ENCODE results near the gene IZUMO1.

Gene IZUMO1

DNA sequence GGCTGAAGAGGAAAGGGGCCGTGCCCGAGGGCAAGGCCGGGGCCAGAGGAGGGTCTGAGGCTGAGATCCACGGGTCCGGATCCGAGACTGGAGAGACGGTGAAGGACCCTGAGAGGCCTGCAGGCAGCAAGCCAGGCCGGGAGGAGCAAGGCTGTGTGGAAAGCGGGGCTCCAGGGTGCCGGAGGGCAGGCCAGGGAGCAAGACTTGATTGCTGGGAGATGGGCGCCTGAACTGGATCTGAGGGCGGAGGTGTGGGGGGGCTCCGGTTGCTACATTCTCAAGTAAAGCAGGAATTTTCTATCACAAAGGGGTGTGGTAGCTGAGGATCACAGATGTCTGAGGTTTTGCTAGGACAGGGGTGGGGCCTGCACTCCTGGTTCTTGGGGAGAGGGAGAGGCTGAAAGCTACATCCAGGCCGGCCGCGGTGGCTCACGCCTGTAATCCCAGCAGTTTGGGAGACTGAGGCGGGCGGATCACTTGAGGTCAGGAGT lies 31.0 kb downstream of the IZUMO1 start:
- no peak for DNase-seq (ENCODE audit: low spot score)
- CTCF ChIA-PET, result no interaction called here
- POLR2A ChIA-PET (ENCODE audit: low non-redundant PET), result no interaction called here
- peak overlapping the region; percentile 91 for H3K27ac ChIP-seq
- TF ChIP-seq, protein P1, sequence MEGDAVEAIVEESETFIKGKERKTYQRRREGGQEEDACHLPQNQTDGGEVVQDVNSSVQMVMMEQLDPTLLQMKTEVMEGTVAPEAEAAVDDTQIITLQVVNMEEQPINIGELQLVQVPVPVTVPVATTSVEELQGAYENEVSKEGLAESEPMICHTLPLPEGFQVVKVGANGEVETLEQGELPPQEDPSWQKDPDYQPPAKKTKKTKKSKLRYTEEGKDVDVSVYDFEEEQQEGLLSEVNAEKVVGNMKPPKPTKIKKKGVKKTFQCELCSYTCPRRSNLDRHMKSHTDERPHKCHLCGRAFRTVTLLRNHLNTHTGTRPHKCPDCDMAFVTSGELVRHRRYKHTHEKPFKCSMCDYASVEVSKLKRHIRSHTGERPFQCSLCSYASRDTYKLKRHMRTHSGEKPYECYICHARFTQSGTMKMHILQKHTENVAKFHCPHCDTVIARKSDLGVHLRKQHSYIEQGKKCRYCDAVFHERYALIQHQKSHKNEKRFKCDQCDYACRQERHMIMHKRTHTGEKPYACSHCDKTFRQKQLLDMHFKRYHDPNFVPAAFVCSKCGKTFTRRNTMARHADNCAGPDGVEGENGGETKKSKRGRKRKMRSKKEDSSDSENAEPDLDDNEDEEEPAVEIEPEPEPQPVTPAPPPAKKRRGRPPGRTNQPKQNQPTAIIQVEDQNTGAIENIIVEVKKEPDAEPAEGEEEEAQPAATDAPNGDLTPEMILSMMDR (conservative IDR thresholded peaks at IDR 0.05; ENCODE audit: low read depth), result no peak

DNA sequence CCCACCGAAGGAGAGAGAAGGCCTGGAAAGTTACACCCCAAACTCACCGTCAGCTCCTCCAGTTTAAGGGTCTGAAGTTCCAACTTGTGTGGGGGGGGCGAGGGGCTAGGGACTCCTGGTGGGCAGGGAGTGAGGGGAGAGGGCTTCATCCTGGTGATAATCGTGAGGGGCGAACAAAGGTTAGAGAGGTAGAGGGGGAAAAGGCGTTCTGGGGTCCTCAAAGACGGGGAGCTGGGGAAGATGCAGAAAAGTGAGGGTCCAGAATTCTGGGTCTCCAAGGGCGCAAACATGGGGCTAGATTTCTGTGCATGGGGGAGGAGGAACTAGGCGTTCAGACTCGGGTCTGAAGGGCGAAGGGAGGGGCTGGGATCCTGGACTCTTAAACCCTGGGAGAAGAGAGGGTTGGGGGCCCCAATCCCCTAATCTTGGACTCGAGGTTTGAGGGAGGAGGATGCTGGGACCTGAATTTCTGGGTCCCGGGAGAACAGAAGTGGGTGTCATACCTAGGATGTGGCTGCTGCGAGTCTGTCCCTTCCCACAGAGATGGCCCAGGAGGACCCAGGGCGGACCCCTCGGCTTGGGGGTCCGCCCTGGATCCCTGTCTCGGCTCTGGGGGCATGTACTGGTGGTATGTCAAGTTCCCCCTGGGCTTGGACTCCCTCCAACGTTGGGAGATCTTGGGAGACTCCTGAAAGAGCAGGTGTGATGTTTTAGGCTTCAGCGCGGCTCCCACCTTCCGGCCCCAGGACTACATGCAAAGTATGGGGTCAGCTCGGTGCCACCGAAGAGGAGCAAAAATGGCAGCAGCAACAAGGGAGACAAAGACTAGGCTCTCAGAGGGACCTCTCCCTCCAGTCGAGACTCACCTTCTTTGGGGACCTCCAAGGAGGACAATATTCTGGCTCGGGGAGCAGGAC lies 31.7 kb downstream of the IZUMO1 start:
- POLR2A ChIA-PET (ENCODE audit: low non-redundant PET), result interaction anchor here (1.5 kb wide), 1 partner anchor 24 kb away, joined by 3 read pairs; no protein-coding TSS in a partner anchor
- DNase-seq (ENCODE audit: low spot score), result no peak
- CTCF ChIA-PET, result no interaction called here
- peak overlapping the region; percentile 91 for H3K27ac ChIP-seq
- TF ChIP-seq, protein P1 (conservative IDR thresholded peaks at IDR 0.05; ENCODE audit: low read depth), result no peak

DNA sequence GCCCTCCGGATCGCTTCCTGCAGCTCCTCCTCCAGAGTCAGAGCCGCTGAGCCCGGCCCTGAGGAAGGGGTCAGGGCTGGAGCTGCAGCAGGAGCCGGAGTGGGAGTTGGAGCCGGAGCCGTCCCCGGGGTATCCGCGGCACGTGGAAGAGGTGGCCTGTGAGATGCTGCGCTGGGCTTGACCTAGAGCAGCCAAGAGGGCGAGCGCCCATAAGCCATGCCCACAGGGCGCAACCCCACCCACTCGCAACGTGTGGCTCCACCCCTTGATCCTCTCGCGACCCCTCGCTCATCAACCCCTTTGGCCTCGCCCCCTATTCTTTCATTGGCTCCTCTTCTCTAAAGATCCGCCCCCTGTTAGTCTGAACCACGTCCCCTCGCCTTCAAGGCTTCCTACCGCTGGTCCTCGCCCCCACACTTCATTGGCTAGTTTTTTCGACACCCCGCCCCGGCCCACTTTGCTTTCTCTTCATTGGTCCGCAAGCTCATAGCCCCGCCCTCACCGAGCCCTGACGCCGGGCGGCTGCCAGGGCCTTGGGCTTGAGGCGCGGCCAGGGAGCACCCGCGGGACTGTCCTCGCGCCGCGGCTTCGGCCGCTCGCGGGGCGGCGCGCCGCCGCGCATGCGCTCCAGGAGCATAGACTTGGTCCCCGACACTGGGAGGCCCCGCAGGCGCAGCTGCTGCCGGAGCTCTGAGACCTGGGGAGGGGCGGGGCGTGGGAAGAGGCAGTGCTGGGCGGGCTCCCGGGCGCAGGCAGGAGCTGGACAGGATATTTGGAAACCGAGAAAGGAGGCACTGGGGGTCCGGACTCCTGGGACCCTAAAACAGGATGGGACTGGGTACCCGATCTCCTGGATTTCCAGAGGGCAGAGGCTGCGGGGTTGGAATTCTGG lies 32.6 kb downstream of the IZUMO1 start:
- CTCF ChIA-PET, result interaction anchor here (1.1 kb wide), 2 partner anchors 25 to 131 kb away, joined by 3 read pairs; no protein-coding TSS in a partner anchor
- TF ChIP-seq, protein P1 (conservative IDR thresholded peaks at IDR 0.05; ENCODE audit: low read depth), result no peak

DNA sequence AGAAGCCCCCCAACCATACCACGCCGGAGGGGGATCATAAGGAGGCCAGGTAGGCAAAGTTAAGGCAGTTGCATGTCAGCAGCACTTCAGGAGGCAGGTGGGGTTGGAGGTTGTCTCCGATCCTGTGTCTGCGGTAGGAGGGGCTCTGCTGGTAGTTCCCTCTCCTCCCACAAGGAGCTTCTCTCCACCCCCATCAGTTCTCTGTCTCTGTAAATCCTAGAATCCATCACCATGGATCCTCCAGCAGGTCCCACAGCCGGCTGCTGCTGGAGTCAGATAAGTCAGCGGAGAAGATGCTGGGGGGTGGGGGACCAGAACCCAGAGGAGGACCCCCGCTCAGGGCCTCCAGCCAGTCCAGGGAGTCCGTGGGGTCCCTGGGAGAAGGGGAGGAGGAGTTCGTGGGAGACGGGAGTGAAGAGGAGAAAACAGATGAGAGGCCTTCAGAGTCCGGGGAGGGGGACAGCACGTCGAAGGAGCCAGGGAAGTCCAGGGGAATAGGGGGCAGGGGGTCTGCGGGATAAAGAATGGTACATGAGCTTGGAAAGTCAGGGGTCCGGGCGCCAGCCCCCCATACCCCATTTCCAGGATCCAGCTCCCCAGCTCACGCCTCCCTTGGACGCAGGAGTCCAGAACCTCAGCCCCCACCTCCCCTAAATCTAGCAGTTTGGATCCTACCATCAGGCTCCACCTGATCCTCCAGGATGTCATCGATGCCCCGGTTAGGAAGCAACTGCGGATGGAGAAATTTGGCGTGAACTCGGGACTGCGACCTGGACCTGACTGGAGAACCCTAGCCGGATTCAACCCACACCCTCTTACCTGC lies 33.5 kb downstream of the IZUMO1 start:
- ChIA-PET POLR2A (ENCODE audit: low non-redundant PET) (interaction anchor here (0.5 to 1.5 kb wide), 2 partner anchors 26 to 64 kb away, joined by 3 to 5 read pairs; no protein-coding TSS in a partner anchor), CTCF (interaction anchor here (1.1 kb wide), 2 partner anchors 26 to 130 kb away, joined by 3 read pairs; no protein-coding TSS in a partner anchor)
- TF ChIP-seq, protein P1 (conservative IDR thresholded peaks at IDR 0.05; ENCODE audit: low read depth), result no peak
- no peak for DNase-seq (ENCODE audit: low spot score)
- peak overlapping the region; percentile 91 for H3K27ac ChIP-seq

More for the DNA sequence above, 32.6 kb downstream of the IZUMO1 start:
- POLR2A ChIA-PET (ENCODE audit: low non-redundant PET), result interaction anchor here (0.5 to 1.5 kb wide), 2 partner anchors 25 to 65 kb away, joined by 3 to 5 read pairs; no protein-coding TSS in a partner anchor
- DNase-seq (ENCODE audit: low spot score), result peak; percentile 100
- peak overlapping the region; percentile 91 for H3K27ac ChIP-seq

DNA sequence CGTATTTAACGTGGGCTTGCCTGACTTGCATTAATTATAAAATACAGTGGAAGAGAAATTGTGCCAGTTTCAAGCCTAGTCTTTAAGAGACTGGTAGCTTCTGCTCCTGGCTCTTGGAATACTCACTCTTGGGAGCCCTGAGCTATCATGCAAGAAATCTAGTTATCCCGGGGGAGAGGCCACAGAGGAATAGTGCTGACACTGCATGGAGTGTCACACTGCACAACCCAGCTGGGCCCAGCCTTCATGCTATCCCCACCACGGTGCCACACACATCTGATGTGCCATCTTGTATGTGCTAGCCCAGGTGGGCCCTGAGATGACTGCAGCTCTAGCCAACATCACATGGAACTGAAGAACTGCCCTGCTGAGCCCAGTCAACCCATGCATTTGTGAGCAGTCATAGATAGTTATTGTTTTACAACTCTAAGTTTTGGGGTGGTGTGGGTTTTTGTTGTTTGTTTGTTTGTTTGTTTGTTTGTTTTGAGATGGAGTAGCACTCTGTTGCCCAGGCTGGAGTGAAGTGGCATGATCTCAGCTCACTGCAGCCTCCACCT lies 35.5 kb downstream of the IZUMO1 start:
- no peak for DNase-seq (ENCODE audit: low spot score)
- ChIA-PET POLR2A (ENCODE audit: low non-redundant PET) (no interaction called here), CTCF (no interaction called here)
- no peak overlapping the region for H3K27ac ChIP-seq
- TF ChIP-seq, protein P1 (conservative IDR thresholded peaks at IDR 0.05; ENCODE audit: low read depth), result no peak
